ENCODE measurements around the gene TBC1D22B.

DNA sequence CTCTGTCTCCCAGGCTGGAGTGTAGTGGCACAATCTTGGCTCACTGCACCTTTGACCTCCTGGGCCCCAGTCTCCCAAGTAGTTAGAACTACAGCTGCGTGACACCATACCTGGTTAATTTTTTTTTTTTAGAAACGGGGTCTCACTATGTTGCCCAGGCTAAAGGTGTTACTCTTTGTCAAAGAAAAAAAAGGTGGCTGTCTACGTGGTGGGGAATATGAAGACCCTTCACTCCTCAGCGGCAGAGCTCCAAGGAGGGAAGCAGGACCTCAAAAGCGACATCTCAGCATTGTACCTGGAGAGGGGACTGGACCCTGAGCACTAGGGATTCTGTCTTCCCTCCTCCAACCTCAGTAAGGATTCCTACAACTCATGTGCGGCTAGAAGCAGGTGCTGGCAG lies 16.4 kb upstream of the TBC1D22B start:
- TF ChIP-seq, protein P1, sequence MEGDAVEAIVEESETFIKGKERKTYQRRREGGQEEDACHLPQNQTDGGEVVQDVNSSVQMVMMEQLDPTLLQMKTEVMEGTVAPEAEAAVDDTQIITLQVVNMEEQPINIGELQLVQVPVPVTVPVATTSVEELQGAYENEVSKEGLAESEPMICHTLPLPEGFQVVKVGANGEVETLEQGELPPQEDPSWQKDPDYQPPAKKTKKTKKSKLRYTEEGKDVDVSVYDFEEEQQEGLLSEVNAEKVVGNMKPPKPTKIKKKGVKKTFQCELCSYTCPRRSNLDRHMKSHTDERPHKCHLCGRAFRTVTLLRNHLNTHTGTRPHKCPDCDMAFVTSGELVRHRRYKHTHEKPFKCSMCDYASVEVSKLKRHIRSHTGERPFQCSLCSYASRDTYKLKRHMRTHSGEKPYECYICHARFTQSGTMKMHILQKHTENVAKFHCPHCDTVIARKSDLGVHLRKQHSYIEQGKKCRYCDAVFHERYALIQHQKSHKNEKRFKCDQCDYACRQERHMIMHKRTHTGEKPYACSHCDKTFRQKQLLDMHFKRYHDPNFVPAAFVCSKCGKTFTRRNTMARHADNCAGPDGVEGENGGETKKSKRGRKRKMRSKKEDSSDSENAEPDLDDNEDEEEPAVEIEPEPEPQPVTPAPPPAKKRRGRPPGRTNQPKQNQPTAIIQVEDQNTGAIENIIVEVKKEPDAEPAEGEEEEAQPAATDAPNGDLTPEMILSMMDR (conservative IDR thresholded peaks at IDR 0.05; ENCODE audit: low read depth, low read length) = no peak
- TF ChIP-seq EZH2phosphoT487 (IDR thresholded peaks at IDR 0.05; ENCODE audit: borderline replicate concordance, low read length) = no peak

Measured in PC-3 (cell line).